B cell (primary cell): Measurements from ENCODE around the gene DDAH2. TPM values are rescaled to one million over a fixed set of nuclear protein-coding genes. Genes with fewer than 3 reads are reported as not detected.

ENCODE experiments used
- ATAC-seq: fragments of 200-7000 bp; cut with Tn5 transposase; one replicate; pipeline ENCODE4 v1.10.0; 2021; ENCODE audit warnings: low read depth, mild to moderate bottlenecking, moderate number of reproducible peaks, moderate library complexity
- CTCF ChIA-PET: fragments of 350-600 bp; sonication (Branson Sonifier 250); formaldehyde crosslinking; loops from one replicate; lab custom pipeline; 2021; ENCODE audit warnings: antibody characterized with exemption, inconsistent platforms; lab: Charles Lee
- POLR2A ChIA-PET: fragments of 350-600 bp; sonication (Branson Sonifier 250); formaldehyde crosslinking; loops from one replicate; lab custom pipeline; 2021; ENCODE audit warnings: antibody characterized with exemption; lab: Charles Lee
- DNase-seq: peaks from one replicate; pipeline ENCODE4 v3.0.0; 2013
- H2AFZ ChIP-seq: 2 replicates; pipeline ENCODE4 v1.6.1; 2012; ENCODE audit warnings: mild to moderate bottlenecking, low read depth, low read length; ENCODE audit not compliant: insufficient read depth, poor library complexity, severe bottlenecking
- H3K27ac ChIP-seq, 2 donors: 1 replicate in 1 of 2; 2 replicates in 1 of 2; pipeline ENCODE4 v1.5.1; 2012 to 2013; ENCODE audit warnings: low read length in 2 of 2, mild to moderate bottlenecking in 2 of 2, moderate library complexity in 1 of 2
- H3K27me3 ChIP-seq, 4 experiments: fragments of 200-600 bp in 1 of 4; sonication (generic) in 1 of 4; replicated peaks in 1 of 4; 1 replicate in 2 of 4; 2 replicates in 2 of 4; pipeline versions ENCODE4 v1.6.1 to v1.7.0; 2013 to 2016; ENCODE audit warnings: low read length in 3 of 4, mild to moderate bottlenecking in 2 of 4, mixed read lengths in 1 of 4, moderate library complexity in 1 of 4; ENCODE audit not compliant: insufficient read depth in 4 of 4, control insufficient read depth in 3 of 4; ENCODE audit errors: control extremely low read depth in 1 of 4
- H3K36me3 ChIP-seq, 2 experiments: replicated peaks in 1 of 2; 1 replicate in 1 of 2; 2 replicates in 1 of 2; pipeline versions ENCODE4 v1.6.1 to v1.7.1; 2013; ENCODE audit warnings: low read length in 1 of 2; ENCODE audit not compliant: insufficient read depth in 2 of 2, control insufficient read depth in 1 of 2; ENCODE audit errors: control extremely low read depth in 1 of 2, extremely low read depth in 1 of 2
- H3K4me1 ChIP-seq, 2 donors: fragments of 200-600 bp in 1 of 2; sonication (generic) in 1 of 2; 1 replicate in 1 of 2; 2 replicates in 1 of 2; pipeline versions ENCODE4 v1.5.1 to v1.6.1; 2013 to 2017; ENCODE audit warnings: low read length in 2 of 2; ENCODE audit not compliant: control insufficient read depth in 2 of 2, insufficient read depth in 2 of 2
- H3K4me2 ChIP-seq: replicated peaks from 2 replicates; pipeline ENCODE3; 2012; ENCODE audit warnings: mild to moderate bottlenecking, low read depth, low read length; ENCODE audit not compliant: poor library complexity, severe bottlenecking
- H3K4me3 ChIP-seq, 5 experiments: fragments of 200-600 bp in 1 of 5; sonication (generic) in 1 of 5; 1 replicate in 3 of 5; 2 replicates in 2 of 5; pipeline versions ENCODE4 v1.5.1 to v1.7.0; 2011 to 2016; ENCODE audit warnings: low read length in 4 of 5, mild to moderate bottlenecking in 4 of 5, low read depth in 2 of 5, control low read depth in 1 of 5, moderate library complexity in 1 of 5; ENCODE audit not compliant: insufficient read depth in 1 of 5; ENCODE audit errors: control extremely low read depth in 1 of 5, extremely low read depth in 1 of 5
- H3K79me2 ChIP-seq: fragments of 200-600 bp; sonication (generic); one replicate; pipeline ENCODE4 v1.6.0; 2016; ENCODE audit warnings: low read length; ENCODE audit not compliant: control insufficient read depth, insufficient read depth
- H3K9ac ChIP-seq: fragments of 200-600 bp; sonication (generic); 2 replicates; pipeline ENCODE4 v1.6.1; 2017; ENCODE audit warnings: mild to moderate bottlenecking, low read length, moderate library complexity
- H3K9me3 ChIP-seq, 3 donors: one replicate each; pipeline versions ENCODE4 v1.6.1 to v1.7.1; 2013; ENCODE audit warnings: low read length in 2 of 3; ENCODE audit not compliant: control insufficient read depth in 2 of 3, insufficient read depth in 1 of 3; ENCODE audit errors: control extremely low read depth in 1 of 3
- H4K20me1 ChIP-seq: 2 replicates; pipeline ENCODE4 v1.6.0; 2012; ENCODE audit warnings: mild to moderate bottlenecking, low read length; ENCODE audit not compliant: insufficient read depth, control insufficient read depth, poor library complexity, severe bottlenecking
- H3K27ac Mint-ChIP-seq: one replicate; pipeline ENCODE4 v1.8.0; 2021; ENCODE audit warnings: mixed read lengths
- H3K27me3 Mint-ChIP-seq: one replicate; pipeline ENCODE4 v1.8.0; 2021; ENCODE audit warnings: mixed read lengths
- H3K4me1 Mint-ChIP-seq: one replicate; pipeline ENCODE4 v1.8.0; 2021; ENCODE audit warnings: mixed read lengths
- H3K4me3 Mint-ChIP-seq: one replicate; pipeline ENCODE4 v1.8.0; 2021; ENCODE audit warnings: mixed read lengths
- H3K9me3 Mint-ChIP-seq: one replicate; pipeline ENCODE4 v1.8.0; 2022; ENCODE audit warnings: mixed read lengths; ENCODE audit not compliant: insufficient read depth
- CTCF ChIP-seq: fragments of 200-600 bp; IDR thresholded peaks from one replicate; pipeline ENCODE4 v1.8.0; 2022; ENCODE audit warnings: antibody characterized with exemption, mild to moderate bottlenecking
- EZH2 ChIP-seq: IDR thresholded peaks from 2 replicates; pipeline ENCODE4 v1.6.1; 2012; ENCODE audit warnings: borderline replicate concordance, low read depth, mild to moderate bottlenecking, moderate library complexity, low read length; ENCODE audit not compliant: insufficient read depth, poor library complexity, severe bottlenecking
- WGBS: methylation state at CpG from one replicate; pipeline ENCODE4 v1.1.5; 2013; ENCODE audit warnings: missing lambda C conversion rate; ENCODE audit not compliant: insufficient coverage; 5-methylcytosine and 5-hydroxymethylcytosine counted together
- intact Hi-C: fragments of 100-400 bp; cut with micrococcal nuclease; formaldehyde crosslinking; loops from one replicate; pipeline ENCODE4 v1.10.0; 2022
- polyA plus RNA-seq: library from polyadenylated mRNA; depleted of rRNA; stranded (reverse); fragments of >200 nt; gene quantifications from 2 replicates; pipeline ENCODE4 v1.2.3, GENCODE V29; 2012
- total RNA-seq, 2 donors: library from RNA; stranded (reverse); fragments of 120-200 nt in 1 of 2; gene quantifications; 1 replicate in 1 of 2; 2 replicates in 1 of 2; pipeline versions ENCODE4 v1.2.3 to v1.2.4, GENCODE V29; 2013 to 2022

Gene DDAH2
- total and polyA plus RNA-seq, 2 donors (not counting 1 experiment from before 2014, with no cell fraction given) = 59.2 to 87.2 TPM

DNA sequence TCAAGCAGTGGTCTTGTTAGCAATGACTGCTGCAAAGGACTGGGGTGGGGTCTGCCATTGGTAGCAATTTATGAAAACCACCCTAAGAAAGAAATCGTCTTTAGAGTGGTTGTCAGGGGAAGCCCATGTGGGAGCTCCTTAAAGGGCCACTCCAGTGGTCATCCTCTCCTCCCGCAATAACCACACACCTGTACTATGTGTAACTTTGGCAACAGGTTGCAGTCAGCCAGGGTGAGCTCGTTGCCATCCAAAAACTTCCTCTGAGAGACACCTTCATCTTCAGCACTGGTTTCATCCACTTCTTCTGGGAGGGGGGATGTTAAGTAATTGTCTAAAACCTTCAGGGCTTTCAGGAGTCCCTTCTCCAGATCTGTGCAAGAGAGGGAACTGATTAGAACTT, 2.9 kb upstream of the DDAH2 start:
- no peak overlapping the region for H3K27ac ChIP-seq
- no peak overlapping the region for H3K9ac ChIP-seq
- TF ChIP-seq CTCF (no peak), EZH2 (no peak)
- intact Hi-C loops = loop anchor here (10.0 kb wide), 2 partner anchors 243 to 463 kb away; partner anchors contain the start of genes DXO, GPSM3 and PBX2
- H3K4me2 ChIP-seq = no peak overlapping the region
- H3K27me3 Mint-ChIP-seq = no peaks in the 10 kb centered on the region
- ChIA-PET CTCF (interaction anchor here (0.8 to 6.3 kb wide), 4 partner anchors 7 to 181 kb away, joined by 3 to 90 read pairs (median 40); partner anchors contain the start of genes CLIC1 and MSH5), POLR2A (interaction anchor here (0.7 kb wide), 1 partner anchor 63 kb away, joined by 3 read pairs; no protein-coding TSS in a partner anchor)
- no peaks in the 10 kb centered on the region for H3K9me3 ChIP-seq
- no peak overlapping the region for H2AFZ ChIP-seq
- peaks cover 4 to 41% of the 10 kb centered on the region in 2 experiments for H3K36me3 ChIP-seq
- H3K4me1 Mint-ChIP-seq = peaks cover 77% of the 10 kb centered on the region
- no peak for DNase-seq
- no peak overlapping the region for H3K4me3 ChIP-seq
- H3K27ac Mint-ChIP-seq = peak overlapping the region; percentile 63
- peaks cover 15% of the 10 kb centered on the region for H4K20me1 ChIP-seq
- peak overlapping the region; percentile 15 for H3K4me3 Mint-ChIP-seq
- H3K9me3 Mint-ChIP-seq = no peaks in the 10 kb centered on the region
- no peaks in the 10 kb centered on the region for H3K27me3 ChIP-seq
- peaks cover 58% of the 10 kb centered on the region for H3K79me2 ChIP-seq
- WGBS = no CpG with 5 or more reads among the region's 3 CpGs
- peaks cover 46 to 56% of the 10 kb centered on the region in 2 donors for H3K4me1 ChIP-seq
- ATAC-seq = no peak

- H3K9me3 Mint-ChIP-seq = no peaks in the 10 kb centered on the region
- no peaks in the 10 kb centered on the region for H3K9me3 ChIP-seq
- H3K27ac ChIP-seq = peak overlapping the region; percentile 78 to 82
- H3K27me3 Mint-ChIP-seq = no peaks in the 10 kb centered on the region
- WGBS = 100% methylated on average over 5 of the region's 11 CpGs
- ChIA-PET CTCF (interaction anchor here (0.6 to 6.3 kb wide), 16 partner anchors 8 to 132 kb away, joined by 3 to 90 read pairs (median 4); partner anchors contain the start of genes ABHD16A, CLIC1, GPANK1 and HSPA1A), POLR2A (interaction anchor here (0.6 to 2.5 kb wide), 10 partner anchors 9 to 174 kb away, joined by 3 to 28 read pairs (median 8); partner anchors contain the start of genes ABHD16A, HSPA1A, HSPA1L and MSH5)
- ATAC-seq (no peak), DNase-seq (no peak)
- peaks cover 50 to 61% of the 10 kb centered on the region in 2 donors for H3K4me1 ChIP-seq
- no peak overlapping the region for H2AFZ ChIP-seq
- H3K27me3 ChIP-seq = no peaks in the 10 kb centered on the region
- TF ChIP-seq CTCF (no peak), EZH2 (no peak)
- peak overlapping the region; percentile 99 for H3K4me3 Mint-ChIP-seq
- H3K4me3 ChIP-seq = no peak overlapping the region
- peak overlapping the region; percentile 97 for H3K27ac Mint-ChIP-seq
- peak overlapping the region; percentile 90 for H3K9ac ChIP-seq
- peaks cover 49% of the 10 kb centered on the region for H3K79me2 ChIP-seq
- H3K4me1 Mint-ChIP-seq = peaks cover 78% of the 10 kb centered on the region
- peak overlapping the region; percentile 88 for H3K4me2 ChIP-seq
- peaks cover 15% of the 10 kb centered on the region for H4K20me1 ChIP-seq
- peaks cover 4 to 55% of the 10 kb centered on the region in 2 experiments for H3K36me3 ChIP-seq
- intact Hi-C loops = loop anchor here (1.0 to 10.0 kb wide), 4 partner anchors 8 to 464 kb away; partner anchors contain the start of genes DXO, GPSM3, LY6G5C and PBX2
These were observed 1.6 kb upstream of the DDAH2 start for GRCh38 chr6:31730631-31731086.
